Esophagus squamous epithelium (tissue), 4 donors: ENCODE data around the gene ADCYAP1R1.

Experiments used
- CTCF ChIP-seq, 6 experiments: fragments of 450-650 bp in 4 of 6; fragments of 200-600 bp in 2 of 6; sonication (generic) in 2 of 6; IDR thresholded peaks; one replicate each; pipeline ENCODE4 v1.5.1; 2016 to 2019; ENCODE audit warnings: antibody characterized with exemption in 6 of 6, mild to moderate bottlenecking in 4 of 6, moderate library complexity in 4 of 6
- POLR2A ChIP-seq, 4 donors: fragments of 450-650 bp; IDR thresholded peaks; one replicate each; pipeline ENCODE4 v1.6.1; 2017; ENCODE audit warnings: antibody characterized with exemption in 4 of 4, mild to moderate bottlenecking in 4 of 4, moderate library complexity in 3 of 4

GRCh38 chr7:31055471-31055870 lies 3.4 kb downstream of the ADCYAP1R1 start:
- TF ChIP-seq CTCF (IDR thresholded peaks at IDR 0.05), result no peak
- no peak for TF ChIP-seq POLR2A (IDR thresholded peaks at IDR 0.05)
